Chondrocyte (in vitro differentiated cells): Measurements from ENCODE around the gene CRYL1. TPM values are rescaled to one million over a fixed set of nuclear protein-coding genes. Genes with fewer than 3 reads are reported as not detected.

Source experiments
- DNase-seq: peaks from one replicate; pipeline ENCODE4 v3.0.0; 2021; ENCODE audit warnings: mixed read lengths, low spot score
- H3K27ac Mint-ChIP-seq: one replicate; pipeline ENCODE4 v1.8.0; 2021; ENCODE audit warnings: mild to moderate bottlenecking, moderate library complexity, mixed read lengths; ENCODE audit not compliant: unreplicated experiment
- H3K27me3 Mint-ChIP-seq: 2 replicates; pipeline ENCODE4 v1.8.0; 2021; ENCODE audit warnings: low read depth, mixed read lengths
- H3K36me3 Mint-ChIP-seq: 2 replicates; pipeline ENCODE4 v1.8.0; 2021; ENCODE audit warnings: low read depth, mixed read lengths
- H3K4me1 Mint-ChIP-seq: 2 replicates; pipeline ENCODE4 v1.8.0; 2021; ENCODE audit warnings: low read depth, mild to moderate bottlenecking, mixed read lengths
- H3K4me3 Mint-ChIP-seq: one replicate; pipeline ENCODE4 v1.8.0; 2021; ENCODE audit warnings: mild to moderate bottlenecking, moderate library complexity, mixed read lengths; ENCODE audit not compliant: unreplicated experiment
- H3K9me3 Mint-ChIP-seq: 2 replicates; pipeline ENCODE4 v1.8.0; 2021; ENCODE audit warnings: low read depth, mixed read lengths
- CTCF ChIP-seq: fragments of 200-600 bp; sonication (generic); IDR thresholded peaks from 2 replicates; pipeline ENCODE4 v1.5.0; 2021; ENCODE audit warnings: antibody characterized with exemption, mild to moderate bottlenecking, moderate library complexity
- total RNA-seq: library from RNA; stranded (reverse); gene quantifications from 3 replicates; pipeline ENCODE4 v1.2.1, GENCODE V29; 2021

Gene CRYL1
- total RNA-seq, 1 donor from 2014 or later, result 17.0 TPM

GRCh38 chr13:20392530-20392929 is 133.1 kb downstream of the CRYL1 start:
- H3K27me3 Mint-ChIP-seq, result no peaks in the 10 kb centered on the region
- H3K9me3 Mint-ChIP-seq, result no peaks in the 10 kb centered on the region

GRCh38 chr13:20391597-20392452 is 133.8 kb downstream of the CRYL1 start:
- Mint-ChIP-seq H3K27ac (no peak overlapping the region), H3K4me3 (no peak overlapping the region), H3K9me3 (no peaks in the 10 kb centered on the region), H3K4me1 (no peaks in the 10 kb centered on the region), H3K36me3 (no peaks in the 10 kb centered on the region), H3K27me3 (no peaks in the 10 kb centered on the region)
- no peak for TF ChIP-seq CTCF
- DNase-seq, result no peak

More at GRCh38 chr13:20392530-20392929, 133.1 kb downstream of the CRYL1 start:
- no peak for DNase-seq
- H3K27ac Mint-ChIP-seq, result no peak overlapping the region
- H3K4me3 Mint-ChIP-seq, result no peak overlapping the region
- H3K36me3 Mint-ChIP-seq, result no peaks in the 10 kb centered on the region
- H3K4me1 Mint-ChIP-seq, result no peaks in the 10 kb centered on the region
- no peak for TF ChIP-seq CTCF

- Mint-ChIP-seq H3K27ac (no peak overlapping the region), H3K9me3 (no peaks in the 10 kb centered on the region), H3K4me1 (no peaks in the 10 kb centered on the region), H3K27me3 (no peaks in the 10 kb centered on the region), H3K4me3 (no peak overlapping the region), H3K36me3 (no peaks in the 10 kb centered on the region)
- DNase-seq, result no peak
- no peak for TF ChIP-seq CTCF
Measured at GRCh38 chr13:20390526-20391175, 135.0 kb downstream of the CRYL1 start.

- H3K36me3 Mint-ChIP-seq, result no peaks in the 10 kb centered on the region
- no peaks in the 10 kb centered on the region for H3K4me1 Mint-ChIP-seq
- no peaks in the 10 kb centered on the region for H3K27me3 Mint-ChIP-seq
- no peak for DNase-seq
- H3K27ac Mint-ChIP-seq, result no peak overlapping the region
- no peak for TF ChIP-seq CTCF
- H3K9me3 Mint-ChIP-seq, result no peaks in the 10 kb centered on the region
- no peak overlapping the region for H3K4me3 Mint-ChIP-seq
Measured at GRCh38 chr13:20389696-20390525, 135.7 kb downstream of the CRYL1 start.

GRCh38 chr13:20388184-20388583 is 137.5 kb downstream of the CRYL1 start:
- Mint-ChIP-seq H3K4me3 (no peak overlapping the region), H3K4me1 (no peaks in the 10 kb centered on the region), H3K27me3 (peaks cover 7% of the 10 kb centered on the region), H3K36me3 (no peaks in the 10 kb centered on the region), H3K9me3 (no peaks in the 10 kb centered on the region), H3K27ac (no peak overlapping the region)
- no peak for TF ChIP-seq CTCF
- DNase-seq, result no peak
